Measurements from ENCODE around the gene STK17B. TPM values are rescaled to one million over a fixed set of nuclear protein-coding genes. Genes with fewer than 3 reads are reported as not detected.

Gene STK17B
- total RNA-seq, 1 experiment from 2014 or later: 17.4 TPM

DNA sequence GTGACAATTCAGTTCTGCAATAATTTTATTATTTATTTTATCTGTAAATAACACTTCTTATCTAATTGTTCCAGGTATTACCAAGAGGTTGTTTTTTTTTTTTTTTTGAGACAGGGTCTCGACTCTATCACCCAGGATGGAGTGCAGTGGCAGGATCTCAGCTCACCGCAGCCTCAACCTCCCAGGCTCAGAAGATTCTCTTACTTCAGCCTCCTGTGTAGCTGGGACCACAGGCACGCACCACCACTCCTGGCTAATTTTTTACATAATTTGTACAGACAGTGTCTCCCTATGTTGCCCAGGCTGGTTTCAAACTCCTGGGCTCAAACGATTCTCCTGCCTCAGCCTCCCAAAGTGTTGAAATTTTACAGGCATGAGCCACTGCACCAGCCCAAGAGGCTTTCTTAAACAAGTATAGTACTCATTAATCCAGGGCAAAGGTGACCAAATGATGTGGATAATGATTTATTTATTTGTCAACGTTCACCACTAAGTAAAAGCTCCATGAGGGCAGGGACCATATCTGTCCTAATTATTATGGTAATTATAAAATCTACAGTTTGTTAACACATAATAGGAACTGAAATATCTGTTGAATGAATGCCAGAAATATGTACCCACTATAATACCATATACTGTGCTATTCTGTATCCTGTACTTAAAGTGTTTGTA is 12.0 kb downstream of the STK17B start:
- DNase-seq (ENCODE audit: low spot score): no peak

DNA sequence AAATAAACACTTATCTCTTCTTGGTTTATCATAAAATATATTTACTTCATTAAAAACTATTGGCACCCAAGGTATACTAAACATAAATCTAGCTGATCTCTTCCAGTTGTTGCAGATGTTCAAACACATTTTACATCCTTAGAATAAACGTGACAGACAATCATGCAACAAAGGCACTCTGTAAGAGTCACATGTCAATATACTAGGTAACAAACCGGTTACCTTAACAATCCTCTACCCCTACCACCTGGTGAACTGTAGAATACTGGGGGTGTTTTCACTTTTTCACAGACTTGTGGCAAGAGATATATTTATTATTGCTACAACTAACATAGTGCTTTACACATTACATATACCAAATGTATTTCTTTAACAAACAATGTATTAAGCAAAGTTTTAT is 15.8 kb downstream of the STK17B start:
- no peak for DNase-seq (ENCODE audit: low spot score)

GRCh38 chr2:196153480-196153879 is 17.9 kb downstream of the STK17B start:
- DNase-seq (ENCODE audit: low spot score): no peak

DNA sequence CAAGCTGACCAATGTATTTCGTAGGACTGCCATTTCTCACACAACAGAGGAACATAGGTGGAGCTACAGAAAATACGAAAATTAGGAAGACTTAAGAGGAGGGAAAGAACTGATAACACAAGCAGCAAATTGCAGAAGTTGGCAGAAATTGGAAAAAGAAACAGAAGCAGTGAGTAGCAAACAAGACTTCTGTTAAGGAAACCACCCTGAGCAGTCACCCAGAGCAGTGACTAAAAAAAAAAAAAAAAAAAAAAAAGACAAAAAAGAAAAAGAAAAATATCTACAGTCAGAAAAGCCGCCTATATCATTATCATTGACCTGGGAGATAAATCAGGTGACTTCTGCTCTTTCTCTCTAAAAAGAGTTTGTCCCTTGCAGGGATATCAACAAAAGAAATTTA is 21.4 kb downstream of the STK17B start:
- no peak for DNase-seq (ENCODE audit: low spot score)

GRCh38 chr2:196148736-196149135 is 22.6 kb downstream of the STK17B start:
- DNase-seq (ENCODE audit: low spot score): no peak

GRCh38 chr2:196145256-196145655 is 26.1 kb downstream of the STK17B start:
- no peak for DNase-seq (ENCODE audit: low spot score)

DNA sequence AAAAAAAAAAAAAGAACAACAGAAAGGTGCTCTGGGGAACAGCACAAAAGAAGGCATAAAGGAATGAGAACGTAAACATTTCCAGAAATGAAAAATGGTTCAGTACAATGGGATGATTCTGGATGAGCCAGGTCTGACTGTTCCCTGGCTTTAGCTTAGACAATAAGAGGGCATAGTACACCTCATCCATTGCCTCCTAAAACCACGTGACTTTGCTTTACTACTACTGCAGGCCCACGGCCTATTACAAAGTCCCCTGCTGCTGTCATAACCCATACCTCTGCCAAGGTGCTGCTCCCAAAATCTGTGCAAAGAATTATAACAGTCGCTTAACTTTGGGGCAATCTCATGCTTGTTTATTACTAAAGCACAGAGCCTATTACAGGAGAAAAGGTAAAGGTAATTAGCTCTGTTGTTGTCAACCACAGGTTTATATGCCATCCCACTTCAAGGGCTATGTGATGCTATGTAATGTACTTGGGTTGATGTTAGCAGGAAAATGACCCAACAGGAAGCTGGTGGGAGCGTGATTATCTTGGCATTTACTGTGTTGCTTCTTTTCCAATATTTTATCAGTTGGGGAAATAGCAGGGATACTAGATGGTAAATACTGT is 26.8 kb downstream of the STK17B start:
- no peak for DNase-seq (ENCODE audit: low spot score)

GRCh38 chr2:196143730-196144131 is 27.6 kb downstream of the STK17B start:
- DNase-seq (ENCODE audit: low spot score): no peak

- DNase-seq (ENCODE audit: low spot score): no peak
Measured at GRCh38 chr2:196142825-196143224, 28.6 kb downstream of the STK17B start.

DNA sequence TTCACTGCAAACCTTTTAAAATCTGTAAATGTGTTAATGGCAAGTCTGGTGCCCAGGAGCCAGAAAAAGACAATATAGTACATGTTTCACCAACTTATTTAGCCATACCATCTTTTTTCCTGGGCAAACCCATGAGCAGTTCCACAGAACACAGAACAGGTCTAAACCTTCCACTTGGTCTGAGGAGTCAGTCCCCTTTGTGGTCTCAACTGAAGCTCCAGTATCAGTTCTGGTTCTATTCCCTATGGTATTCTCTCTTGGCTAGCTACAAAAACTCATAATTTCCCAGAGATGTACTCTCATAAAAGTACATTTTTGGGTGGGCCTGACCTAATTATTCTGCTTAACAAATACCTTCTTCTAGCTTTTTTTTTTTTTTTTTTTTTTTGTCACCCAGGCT is 31.2 kb downstream of the STK17B start:
- no peak for DNase-seq (ENCODE audit: low spot score)

- no peak for DNase-seq (ENCODE audit: low spot score)
Measured at GRCh38 chr2:196137271-196137670, 34.1 kb downstream of the STK17B start.

DNA sequence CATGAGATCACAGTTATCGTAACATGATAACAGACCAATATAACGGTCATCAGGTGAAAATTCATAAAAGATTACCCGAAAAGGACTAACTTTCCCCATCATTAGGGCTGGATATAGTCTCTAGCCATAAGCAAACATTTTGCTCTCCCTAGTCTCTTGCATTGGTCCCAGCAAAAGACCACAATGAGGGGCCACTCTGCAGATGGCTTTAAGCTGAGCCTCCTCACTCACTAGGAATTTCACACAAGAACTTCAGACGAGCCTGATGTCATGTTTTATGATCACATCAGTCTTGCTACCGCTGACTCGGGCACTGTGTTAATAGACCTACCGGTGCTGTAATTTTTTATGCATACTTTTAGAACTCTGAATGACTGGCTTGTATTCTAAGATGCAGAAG is 35.2 kb downstream of the STK17B start:
- DNase-seq (ENCODE audit: low spot score): no peak

DNA sequence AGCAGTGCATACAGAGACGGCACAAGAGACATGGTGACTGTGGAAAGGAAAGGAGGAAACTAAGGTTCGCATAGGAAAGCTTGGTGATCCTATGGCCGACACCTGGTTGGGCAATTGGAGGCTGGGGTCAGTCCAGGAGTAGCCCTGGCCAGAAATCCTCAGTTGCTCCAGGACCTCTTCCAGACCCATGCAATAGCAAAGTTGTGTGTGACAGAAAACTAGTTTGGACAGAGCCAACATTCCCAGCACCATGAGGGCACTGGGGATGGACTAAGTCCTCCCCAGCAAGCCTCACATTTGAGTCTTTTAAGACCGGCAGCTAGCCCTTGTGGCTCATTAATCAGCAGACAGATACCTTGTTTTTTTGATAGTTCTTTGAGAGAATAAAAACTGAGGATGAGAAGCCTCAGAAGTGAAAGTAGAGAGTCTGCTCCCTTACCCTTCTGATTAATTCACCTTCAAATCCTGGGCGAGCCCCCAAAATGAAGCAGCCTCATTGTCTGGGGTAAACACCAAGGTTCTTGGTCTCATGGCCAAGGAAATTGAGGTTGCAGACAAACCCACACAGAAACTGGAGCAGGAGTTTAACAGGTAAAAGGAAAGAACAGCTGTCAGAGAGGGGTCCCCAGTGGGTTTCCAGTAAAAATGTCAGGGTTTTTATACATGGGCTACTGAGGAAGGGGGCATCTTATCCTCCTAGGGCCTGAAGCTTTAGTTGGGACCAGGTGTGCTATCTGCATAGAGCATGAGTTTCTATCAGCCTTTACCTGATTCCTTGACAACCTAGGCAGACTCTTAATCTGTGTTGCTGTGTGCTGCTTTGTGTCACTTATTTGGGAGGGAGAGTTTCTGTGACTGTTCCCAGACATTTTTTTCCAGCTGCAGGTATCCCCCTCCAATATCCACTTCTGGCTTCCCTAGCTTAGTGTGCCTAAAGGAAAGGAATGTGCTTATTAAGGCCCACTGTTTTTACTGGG is 39.1 kb downstream of the STK17B start:
- DNase-seq (ENCODE audit: low spot score): no peak

GRCh38 chr2:196131384-196131937 is 39.9 kb downstream of the STK17B start:
- peak; percentile 93 for DNase-seq (ENCODE audit: low spot score)

- DNase-seq (ENCODE audit: low spot score): no peak
Measured at GRCh38 chr2:196130039-196130825, 41.1 kb downstream of the STK17B start.

GRCh38 chr2:196128749-196129148 is 42.6 kb downstream of the STK17B start:
- no peak for DNase-seq (ENCODE audit: low spot score)

GRCh38 chr2:196125596-196125995 is 45.8 kb downstream of the STK17B start:
- DNase-seq (ENCODE audit: low spot score): no peak

DNA sequence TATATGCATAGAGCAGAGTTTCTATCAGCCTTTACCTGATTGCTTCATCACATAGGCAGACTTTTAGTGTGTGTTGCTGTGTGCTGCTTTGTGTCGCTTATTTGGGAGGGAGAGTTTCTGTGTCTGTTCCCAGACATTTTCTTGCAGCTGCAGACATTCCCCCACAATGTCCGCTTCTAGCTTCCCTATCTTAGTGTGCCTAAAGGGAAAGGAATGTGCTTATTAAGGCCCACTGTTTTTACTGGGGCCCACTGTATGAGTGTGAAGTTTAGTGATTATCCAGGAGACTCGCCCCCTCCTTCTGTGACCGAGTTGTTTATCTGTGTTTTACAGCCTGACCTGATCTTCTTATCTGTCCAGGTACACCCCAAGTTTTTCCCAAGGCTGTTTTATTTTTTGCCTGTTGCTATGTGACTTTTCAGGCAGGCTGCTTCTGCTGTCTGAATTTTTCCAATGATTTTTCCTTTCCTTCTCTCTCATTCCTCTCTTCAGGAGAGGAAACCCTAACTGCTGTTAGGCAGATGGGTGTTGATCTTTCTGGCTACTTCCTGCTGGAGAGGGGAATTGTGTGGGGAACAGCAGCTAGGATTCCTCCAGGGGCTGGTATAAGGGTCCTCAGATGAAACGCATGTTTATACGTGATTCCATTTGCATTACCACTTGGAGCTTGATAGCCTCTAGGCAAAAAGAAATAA is 47.6 kb downstream of the STK17B start:
- DNase-seq (ENCODE audit: low spot score): no peak

DNA sequence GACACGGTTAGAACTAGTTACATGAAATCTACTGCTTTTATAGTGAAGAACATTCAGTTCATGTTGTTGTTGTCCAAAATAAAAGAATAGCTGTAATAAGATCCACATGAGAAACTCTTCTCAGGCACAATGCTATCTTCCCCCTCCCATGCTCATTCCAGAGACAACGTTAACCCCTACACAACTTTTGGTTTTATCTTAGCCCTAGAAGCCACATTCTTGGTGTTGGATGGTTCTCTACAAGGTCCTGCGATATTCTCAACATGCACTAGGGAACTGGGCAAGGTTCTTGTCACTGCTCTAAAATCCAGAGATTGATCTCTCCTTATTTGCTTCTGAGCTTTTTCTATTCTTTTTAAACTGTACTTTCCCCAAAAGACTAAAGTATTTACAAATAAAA is 51.5 kb downstream of the STK17B start:
- DNase-seq (ENCODE audit: low spot score): no peak

- DNase-seq (ENCODE audit: low spot score): no peak
Measured at GRCh38 chr2:196117214-196117705, 54.1 kb downstream of the STK17B start.

All from HT-29 (cell line).